ENCODE results near the gene CDC45.
"Not testable (repeated sequence)": the region's sequence is repeated elsewhere in the genome, so short reads cannot be mapped to it uniquely, and the experiment has no call there.

CDC45 gene

DNA sequence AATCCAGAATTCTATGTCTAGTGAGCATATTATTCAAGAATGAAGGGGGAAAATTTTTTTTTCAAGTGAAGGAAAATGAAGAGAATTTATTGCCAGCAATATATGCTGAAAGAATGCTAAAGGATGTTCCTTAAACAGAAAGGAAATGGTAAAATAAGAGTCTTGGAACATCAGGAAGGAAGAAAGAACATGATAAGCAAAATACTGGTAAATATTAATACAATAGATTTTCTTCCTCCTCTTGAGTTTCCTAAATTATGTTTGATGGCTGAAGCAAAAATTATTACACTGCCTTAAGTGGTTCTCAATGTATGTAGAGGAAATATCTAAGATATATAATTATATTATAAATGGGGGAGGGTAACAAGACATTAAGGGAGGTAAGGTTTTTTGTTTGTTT lies 54.1 kb downstream of the CDC45 start:
- no peak for DNase-seq

DNA sequence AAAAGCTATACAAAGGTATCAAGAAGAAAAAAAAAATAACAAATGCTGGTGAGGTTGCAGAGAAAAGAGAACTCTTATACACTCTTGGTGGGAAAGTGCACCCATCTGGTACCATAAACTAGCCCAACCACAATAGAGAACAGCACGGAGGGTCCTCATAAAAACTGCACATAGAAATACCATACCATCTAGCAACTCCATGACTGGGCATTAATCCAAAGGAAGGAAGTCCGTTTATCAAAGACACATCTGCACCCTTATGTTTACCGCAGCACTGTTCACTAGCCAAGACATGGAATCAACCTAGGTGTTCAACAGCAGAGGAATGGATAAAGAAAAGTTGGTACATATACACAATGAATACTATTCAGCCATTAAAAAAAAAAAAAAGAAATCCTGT lies 55.3 kb downstream of the CDC45 start:
- no peak for DNase-seq

- DNase-seq: no peak
Measured at GRCh38 chr22:19536564-19536963, 56.8 kb downstream of the CDC45 start.

DNA sequence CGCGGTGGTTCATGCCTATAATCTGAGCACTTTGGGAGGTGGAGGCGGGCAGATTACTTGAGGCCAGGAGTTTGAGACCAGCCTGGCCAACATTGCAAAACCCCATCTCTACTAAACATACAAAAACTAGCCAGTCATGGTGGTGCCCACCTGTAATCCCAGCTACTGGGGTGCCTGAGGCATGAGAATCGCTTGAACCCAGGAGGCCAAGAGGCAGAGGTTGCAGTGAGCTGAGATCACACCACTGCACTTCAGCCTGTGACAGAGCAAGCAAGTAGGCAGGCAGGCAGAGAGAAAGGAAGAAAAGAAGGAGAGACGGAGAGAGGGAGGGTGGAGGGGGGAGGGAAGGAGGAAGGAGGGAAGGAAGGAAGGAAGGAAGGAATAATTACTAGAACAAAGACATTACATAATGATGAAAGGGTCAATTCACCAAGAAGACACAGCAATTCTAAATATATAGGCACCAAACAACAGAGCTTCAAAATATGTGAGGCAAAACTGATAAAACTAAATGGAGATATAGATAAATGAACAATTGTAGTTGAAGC lies 58.3 kb downstream of the CDC45 start:
- no peak for DNase-seq

DNA sequence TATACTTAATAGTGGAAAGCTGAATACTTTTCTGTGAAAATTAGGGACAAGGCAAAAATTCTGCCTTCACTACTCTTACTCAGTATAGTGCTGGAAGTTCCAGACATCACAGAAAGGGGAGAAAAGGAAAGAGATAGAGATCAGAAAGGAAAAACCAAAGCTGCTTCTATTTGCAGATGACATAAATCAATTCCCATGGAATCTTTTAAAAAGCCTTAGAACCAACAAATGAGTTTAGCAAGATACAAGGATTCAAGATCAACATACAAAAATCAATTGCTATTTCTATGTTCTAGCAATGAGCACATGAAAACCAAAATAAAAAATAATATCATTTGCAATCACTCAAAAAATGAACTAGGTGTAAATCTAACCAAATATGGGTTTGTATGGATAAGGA lies 60.7 kb downstream of the CDC45 start:
- DNase-seq: no peak

DNA sequence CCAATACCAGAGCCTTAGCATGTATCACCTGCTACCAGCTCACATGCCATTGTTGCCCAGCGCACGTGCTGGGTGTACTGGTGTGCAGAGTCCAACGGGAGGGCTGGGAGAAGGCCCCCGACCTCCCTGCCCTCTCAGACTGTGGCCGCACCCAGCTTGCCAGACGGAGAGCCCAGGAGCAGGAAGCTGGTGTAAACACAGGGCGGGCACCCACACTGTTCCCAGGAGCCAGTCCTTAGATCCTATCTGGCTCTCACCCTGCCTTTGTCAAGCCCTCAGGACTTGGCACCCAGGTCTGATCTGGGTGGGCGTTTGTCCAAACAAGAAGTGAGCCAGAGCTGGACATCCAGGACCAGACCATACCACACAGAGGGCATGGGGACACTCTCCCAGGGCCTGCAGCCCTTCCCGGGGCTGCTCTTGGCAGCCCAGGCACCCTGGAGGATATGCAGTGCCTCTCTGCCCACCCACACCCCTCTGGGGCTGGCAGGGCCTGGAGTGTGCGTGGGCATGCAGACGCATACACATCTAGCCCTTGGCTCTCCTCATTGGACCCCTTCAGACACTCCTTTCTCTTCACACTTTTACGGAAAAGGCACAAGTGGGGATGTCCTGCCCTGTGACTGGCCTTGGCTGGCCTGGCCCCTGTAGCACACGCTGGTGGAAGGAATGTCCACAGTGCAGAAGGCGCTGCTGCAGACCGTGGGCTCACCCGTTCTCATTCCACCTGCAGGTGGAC lies 64.4 kb downstream of the CDC45 start:
- no peak for DNase-seq

- DNase-seq: no peak
Measured at GRCh38 chr22:19545935-19546207, 66.2 kb downstream of the CDC45 start.

GRCh38 chr22:19546680-19547079 lies 67.0 kb downstream of the CDC45 start:
- no peak for DNase-seq

- no peak for DNase-seq
Measured at GRCh38 chr22:19547620-19548019, 67.9 kb downstream of the CDC45 start.

DNA sequence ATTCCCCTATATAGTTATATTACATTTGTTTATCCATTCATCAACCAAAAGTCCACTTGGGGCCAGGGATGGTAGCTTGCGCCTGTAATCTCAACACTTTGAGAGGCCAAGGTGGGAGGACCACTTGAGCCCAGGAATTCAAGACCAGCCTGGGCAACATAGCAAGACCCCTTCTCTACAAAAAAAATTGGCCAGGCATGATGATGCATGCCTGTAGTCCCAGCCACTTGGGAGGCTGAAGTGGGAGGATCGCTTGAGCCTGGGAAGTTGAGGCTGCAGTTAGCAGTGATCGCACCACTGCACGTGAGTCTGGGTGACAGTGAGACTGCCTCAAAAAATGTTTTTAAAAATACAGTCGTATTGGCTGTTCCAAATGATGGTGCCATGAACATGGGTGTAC lies 68.7 kb downstream of the CDC45 start:
- not testable (repeated sequence) for DNase-seq

DNA sequence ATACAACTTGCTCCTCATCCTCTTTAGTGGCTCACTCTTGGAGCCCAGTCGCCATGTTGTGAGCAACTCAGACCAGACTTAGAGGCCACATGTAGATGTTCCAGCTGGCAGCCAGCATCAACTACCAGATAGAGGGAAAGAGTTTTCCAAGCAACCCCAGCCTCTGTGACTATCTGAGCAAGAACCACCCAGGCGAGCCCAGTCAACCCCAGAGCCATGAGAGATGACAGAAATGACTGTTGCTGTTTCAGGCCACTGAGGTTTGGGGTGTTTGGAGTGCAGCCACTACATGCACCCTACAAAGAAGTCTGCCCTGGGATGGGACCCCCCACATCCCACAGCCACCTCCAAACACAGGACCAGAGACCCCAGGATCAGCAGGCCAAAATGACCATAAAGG lies 69.2 kb downstream of the CDC45 start:
- DNase-seq: no peak

DNA sequence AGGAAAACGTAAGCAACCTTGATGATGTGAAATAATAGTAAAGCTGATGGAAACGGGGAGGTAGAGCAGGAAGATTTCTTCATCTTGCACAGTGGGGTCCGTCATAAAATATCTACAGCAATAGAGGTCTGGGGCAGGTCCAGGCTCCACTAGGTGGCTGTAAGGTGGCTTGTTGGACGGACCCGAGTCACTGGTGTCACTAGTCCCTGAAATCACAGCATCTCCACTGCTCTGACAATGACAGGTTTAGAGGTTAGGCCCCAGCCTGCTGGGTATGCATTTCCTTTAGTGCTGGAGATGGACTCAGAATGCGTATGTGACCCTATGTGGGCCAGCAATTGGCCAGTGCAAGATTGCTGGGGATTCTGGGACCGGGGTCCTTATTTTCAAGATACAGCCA lies 69.7 kb downstream of the CDC45 start:
- no peak for DNase-seq

DNA sequence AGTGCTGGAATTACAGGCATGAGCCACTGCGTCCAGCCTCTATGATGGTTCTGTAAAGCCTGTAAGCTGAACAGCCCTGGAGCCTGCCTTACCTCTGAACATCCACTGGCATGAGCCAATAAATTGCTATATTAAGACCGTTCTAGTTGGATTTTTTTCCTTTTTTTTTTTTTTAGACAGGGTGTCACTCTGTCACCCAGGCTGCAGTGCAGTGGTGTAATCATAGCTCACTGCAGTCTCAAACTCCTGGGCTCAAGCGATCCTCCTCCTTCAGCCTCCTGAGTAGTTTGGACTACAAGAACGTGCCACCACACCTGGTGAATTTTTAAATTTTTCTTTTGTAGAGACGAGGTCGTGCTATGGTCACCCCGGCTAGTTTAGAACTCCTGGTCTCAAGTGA lies 70.7 kb downstream of the CDC45 start:
- DNase-seq: no peak

- no peak for DNase-seq
Measured at GRCh38 chr22:19553201-19553600, 73.5 kb downstream of the CDC45 start.

- no peak for DNase-seq
Measured at GRCh38 chr22:19554834-19555404, 75.2 kb downstream of the CDC45 start.

GRCh38 chr22:19555651-19556050 lies 75.9 kb downstream of the CDC45 start:
- DNase-seq: no peak

- no peak for DNase-seq
Measured at GRCh38 chr22:19556963-19557545, 77.3 kb downstream of the CDC45 start.

GRCh38 chr22:19559324-19559811 lies 79.6 kb downstream of the CDC45 start:
- no peak for DNase-seq

GRCh38 chr22:19559956-19560355 lies 80.2 kb downstream of the CDC45 start:
- DNase-seq: no peak

DNA sequence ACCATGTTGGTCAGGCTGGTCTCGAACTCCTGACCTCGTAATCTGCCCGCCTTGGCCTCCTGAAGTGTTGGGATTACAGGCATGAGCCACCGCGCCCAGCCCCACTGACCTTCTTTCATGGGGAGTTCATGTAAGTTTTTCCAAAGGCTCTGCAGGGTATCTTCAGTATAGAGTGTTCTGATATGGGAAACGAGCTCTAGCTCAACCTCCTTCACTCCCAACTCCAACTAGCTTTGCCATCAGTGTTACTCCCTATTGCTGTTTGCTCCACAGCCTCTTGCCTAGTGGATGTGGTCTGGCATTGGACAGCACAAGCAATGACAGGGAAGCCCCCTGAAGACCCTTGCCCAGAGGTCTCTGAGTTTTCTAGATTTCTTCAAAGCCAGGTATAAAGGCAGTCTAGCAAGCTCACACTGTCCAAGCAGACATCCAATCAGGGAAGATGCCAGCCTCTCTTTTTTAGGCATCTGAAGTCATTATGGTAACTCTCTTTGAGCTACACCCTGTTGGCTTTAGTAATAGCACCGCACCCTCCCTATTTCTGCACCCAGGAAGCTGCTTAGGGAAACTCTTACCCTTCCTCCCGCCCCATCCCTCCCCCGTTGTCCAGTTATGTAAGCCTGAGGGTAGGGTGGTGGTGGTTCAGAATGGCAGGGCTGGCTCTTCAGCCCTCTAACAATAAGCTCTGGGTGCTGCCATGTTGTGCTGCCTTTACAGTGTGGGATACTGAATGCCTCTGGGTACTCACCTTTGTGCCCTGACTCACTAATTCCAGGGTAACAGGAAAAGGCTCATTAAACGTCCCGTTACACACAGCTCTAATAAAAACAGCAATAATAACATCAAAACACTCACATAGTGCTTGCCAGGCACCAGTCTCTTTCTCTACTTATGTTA lies 85.9 kb downstream of the CDC45 start:
- no peak for DNase-seq

DNA sequence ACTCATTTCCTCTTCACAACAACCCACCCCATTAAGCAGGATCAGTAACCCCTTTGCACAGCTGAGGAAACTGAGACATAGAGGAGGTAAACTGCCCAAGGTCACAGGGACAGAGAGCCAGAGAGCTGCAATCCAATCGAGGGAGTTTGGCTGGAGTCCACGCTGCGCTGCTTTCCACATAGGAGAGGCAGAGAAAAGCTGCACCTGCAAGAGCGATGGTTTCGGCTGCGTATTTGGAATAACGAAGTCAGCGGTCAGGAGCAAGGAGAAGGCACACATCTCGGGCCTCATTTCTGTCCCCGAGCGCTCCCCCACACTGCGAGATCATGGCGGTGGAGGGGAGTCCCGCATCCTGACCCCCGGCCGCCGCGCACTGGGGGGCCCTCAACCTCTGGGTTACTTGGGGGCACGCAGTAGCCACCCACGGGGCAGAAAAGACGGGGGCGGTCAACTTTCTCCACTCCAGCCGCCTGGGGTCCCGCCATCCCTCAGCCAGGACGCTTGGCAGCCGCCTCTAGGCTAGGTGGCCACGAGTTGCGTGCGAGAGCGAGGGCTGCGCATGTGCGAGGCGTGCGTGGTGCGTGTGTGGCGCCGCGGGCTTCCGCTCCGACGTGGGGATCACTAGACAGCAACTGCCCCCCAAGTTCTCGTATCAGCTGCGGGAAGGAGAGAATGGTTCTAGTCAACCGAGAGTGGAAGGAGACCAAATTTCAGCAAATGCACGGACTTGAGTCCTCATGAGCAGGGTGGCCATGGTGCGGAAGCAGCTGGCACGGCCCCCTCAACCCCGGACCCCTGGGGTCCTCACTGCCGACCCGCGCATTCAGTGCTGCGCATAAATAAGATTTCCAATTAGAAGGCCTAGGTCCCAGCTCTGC lies 86.8 kb downstream of the CDC45 start:
- no peak for DNase-seq
